MM.1S (cell line): ENCODE measurements around the gene PDE4B.
"Not testable (repeated sequence)": the region's sequence is repeated elsewhere in the genome, so short reads cannot be mapped to it uniquely, and the experiment has no call there.

Experiments used
- DNase-seq: peaks from one replicate; pipeline ENCODE4 v3.0.0-alpha.2; 2015
- H2AFZ ChIP-seq: fragments of 300-600 bp; sonication (generic); 2 replicates; pipeline ENCODE4 v1.6.0; 2016; ENCODE audit warnings: antibody characterized with exemption, low read length
- H3F3A ChIP-seq: fragments of 300-600 bp; sonication (generic); 2 replicates; pipeline ENCODE4 v1.6.1; 2016; ENCODE audit warnings: mild to moderate bottlenecking, antibody characterized with exemption, low read length, moderate library complexity, mixed read lengths; ENCODE audit not compliant: insufficient read depth
- H3K27ac ChIP-seq: fragments of 300-600 bp; sonication (generic); 2 replicates; pipeline ENCODE4 v1.5.1; 2016; ENCODE audit warnings: mild to moderate bottlenecking, low read length
- H3K27me3 ChIP-seq: fragments of 300-600 bp; sonication (generic); replicated peaks from 2 replicates; pipeline ENCODE4 v1.6.0; 2016; ENCODE audit warnings: low read length; ENCODE audit not compliant: insufficient read depth
- H3K36me3 ChIP-seq: fragments of 300-600 bp; sonication (generic); replicated peaks from 2 replicates; pipeline ENCODE4 v1.6.1; 2016; ENCODE audit warnings: mild to moderate bottlenecking, low read length, mixed read lengths; ENCODE audit not compliant: insufficient read depth
- H3K4me1 ChIP-seq: fragments of 300-600 bp; sonication (generic); 2 replicates; pipeline ENCODE4 v1.6.1; 2016; ENCODE audit warnings: low read length, mixed read lengths
- H3K4me2 ChIP-seq: fragments of 300-600 bp; sonication (generic); 2 replicates; pipeline ENCODE4 v1.6.0; 2016; ENCODE audit warnings: low read depth, low read length
- H3K4me3 ChIP-seq: fragments of 300-600 bp; sonication (generic); 2 replicates; pipeline ENCODE4 v1.5.1; 2016; ENCODE audit warnings: low read length, mixed read lengths
- H3K79me2 ChIP-seq: fragments of 300-600 bp; sonication (generic); 2 replicates; pipeline ENCODE4 v1.6.1; 2016; ENCODE audit warnings: mixed run types, low read length, mixed read lengths
- H3K9ac ChIP-seq: fragments of 300-600 bp; sonication (generic); 2 replicates; pipeline ENCODE4 v1.6.1; 2016; ENCODE audit warnings: low read length, mixed read lengths
- H3K9me2 ChIP-seq: fragments of 300-600 bp; sonication (generic); replicated peaks from 2 replicates; pipeline ENCODE4 v1.6.1; 2016; ENCODE audit warnings: mild to moderate bottlenecking, low read length, mixed read lengths; ENCODE audit not compliant: insufficient read depth
- H3K9me3 ChIP-seq: fragments of 300-600 bp; sonication (generic); replicated peaks from 2 replicates; pipeline ENCODE4 v1.6.1; 2016; ENCODE audit warnings: mild to moderate bottlenecking, low read length, mixed read lengths; ENCODE audit not compliant: insufficient read depth
- H4K20me1 ChIP-seq: fragments of 300-600 bp; sonication (generic); 2 replicates; pipeline ENCODE4 v1.6.1; 2016; ENCODE audit warnings: mild to moderate bottlenecking, low read length, moderate library complexity, mixed read lengths; ENCODE audit not compliant: insufficient read depth
- CTCF ChIP-seq: fragments of 300-600 bp; sonication (generic); IDR thresholded peaks from 2 replicates; pipeline ENCODE4 v1.5.1; 2016; ENCODE audit warnings: antibody characterized with exemption, low read length, mixed read lengths
- EZH2 ChIP-seq: fragments of 300-600 bp; sonication (generic); optimal IDR thresholded peaks from 2 replicates; pipeline ENCODE3; 2017; ENCODE audit warnings: low read depth, mild to moderate bottlenecking, antibody characterized with exemption, low read length, mixed read lengths
- EZH2phosphoT487 ChIP-seq: fragments of 300-600 bp; sonication (generic); IDR thresholded peaks from 2 replicates; pipeline ENCODE4 v1.6.1; 2018; ENCODE audit warnings: antibody characterized with exemption, low read length

The PDE4B gene

GRCh38 chr1:66416295-66416694 lies 623.6 kb downstream of the PDE4B start:
- H3K9me3 ChIP-seq: no peaks in the 10 kb centered on the region
- no peak overlapping the region for H3K4me2 ChIP-seq
- no peaks in the 10 kb centered on the region for H4K20me1 ChIP-seq
- no peaks in the 10 kb centered on the region for H3K9me2 ChIP-seq
- H3K9ac ChIP-seq: no peak overlapping the region
- no peaks in the 10 kb centered on the region for H3F3A ChIP-seq
- H3K79me2 ChIP-seq: no peaks in the 10 kb centered on the region
- H3K4me3 ChIP-seq: no peak overlapping the region
- no peak for TF ChIP-seq EZH2phosphoT487
- TF ChIP-seq CTCF: no peak
- TF ChIP-seq EZH2: no peak
- DNase-seq: no peak
- no peaks in the 10 kb centered on the region for H3K27me3 ChIP-seq
- no peaks in the 10 kb centered on the region for H3K36me3 ChIP-seq
- H3K27ac ChIP-seq: no peak overlapping the region
- H2AFZ ChIP-seq: no peak overlapping the region
- peaks cover 18% of the 10 kb centered on the region for H3K4me1 ChIP-seq

DNA sequence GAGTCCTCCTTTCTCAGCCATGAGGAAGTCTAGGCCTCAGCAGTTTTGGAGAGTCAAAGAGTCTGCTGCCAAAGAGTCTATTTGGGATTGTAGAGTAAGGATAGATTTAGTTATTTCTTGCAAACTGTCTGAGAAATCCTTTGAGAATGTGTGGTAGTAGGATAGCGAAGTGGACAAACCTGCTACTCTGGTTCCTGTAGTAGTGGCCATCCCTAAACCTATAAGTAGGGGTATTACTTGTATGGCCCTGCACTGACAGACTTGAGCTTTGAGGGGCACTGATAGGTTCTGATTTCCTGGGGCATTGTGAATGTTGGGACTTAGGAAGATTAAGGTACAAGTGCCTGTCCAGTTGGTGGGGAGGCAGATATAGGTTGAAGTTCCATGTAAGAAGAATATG lies 625.3 kb downstream of the PDE4B start:
- no peaks in the 10 kb centered on the region for H3K9me2 ChIP-seq
- TF ChIP-seq EZH2phosphoT487 (no peak), CTCF (no peak), EZH2 (no peak)
- no peaks in the 10 kb centered on the region for H4K20me1 ChIP-seq
- H3K4me2 ChIP-seq: no peak overlapping the region
- no peaks in the 10 kb centered on the region for H3K9me3 ChIP-seq
- H3K4me1 ChIP-seq: peaks cover 9% of the 10 kb centered on the region
- H3K79me2 ChIP-seq: no peaks in the 10 kb centered on the region
- H2AFZ ChIP-seq: no peak overlapping the region
- H3K9ac ChIP-seq: no peak overlapping the region
- no peaks in the 10 kb centered on the region for H3K36me3 ChIP-seq
- H3K27me3 ChIP-seq: no peaks in the 10 kb centered on the region
- no peak overlapping the region for H3K4me3 ChIP-seq
- H3F3A ChIP-seq: no peaks in the 10 kb centered on the region
- DNase-seq: no peak
- no peak overlapping the region for H3K27ac ChIP-seq

DNA sequence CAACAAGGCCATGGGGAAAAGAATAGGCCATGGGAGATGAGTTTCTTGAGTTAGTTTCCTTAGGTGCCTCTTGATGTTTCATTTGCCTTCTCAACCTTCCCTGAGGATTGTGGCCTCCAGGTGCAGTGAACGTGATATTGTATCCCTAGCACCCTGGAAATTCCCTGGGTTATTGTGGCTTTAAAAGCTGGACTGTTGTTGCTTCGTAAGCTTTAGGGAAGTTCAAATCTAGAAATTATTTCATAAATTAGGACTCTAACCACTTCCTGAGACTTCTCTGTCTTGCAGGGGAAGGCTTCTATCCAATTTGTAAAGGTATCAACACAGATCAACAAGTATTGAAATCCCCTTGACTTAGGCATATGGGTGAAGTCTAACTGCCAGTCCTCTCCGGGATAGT lies 627.5 kb downstream of the PDE4B start:
- H3K9me3 ChIP-seq, H3K4me2 ChIP-seq, H3K4me1 ChIP-seq, H3K4me3 ChIP-seq, H3K79me2 ChIP-seq, H3K9me2 ChIP-seq, DNase-seq, H3K36me3 ChIP-seq, H3K9ac ChIP-seq, H3F3A ChIP-seq, H3K27me3 ChIP-seq, H3K27ac ChIP-seq, H2AFZ ChIP-seq, H4K20me1 ChIP-seq: not testable (repeated sequence)

DNA sequence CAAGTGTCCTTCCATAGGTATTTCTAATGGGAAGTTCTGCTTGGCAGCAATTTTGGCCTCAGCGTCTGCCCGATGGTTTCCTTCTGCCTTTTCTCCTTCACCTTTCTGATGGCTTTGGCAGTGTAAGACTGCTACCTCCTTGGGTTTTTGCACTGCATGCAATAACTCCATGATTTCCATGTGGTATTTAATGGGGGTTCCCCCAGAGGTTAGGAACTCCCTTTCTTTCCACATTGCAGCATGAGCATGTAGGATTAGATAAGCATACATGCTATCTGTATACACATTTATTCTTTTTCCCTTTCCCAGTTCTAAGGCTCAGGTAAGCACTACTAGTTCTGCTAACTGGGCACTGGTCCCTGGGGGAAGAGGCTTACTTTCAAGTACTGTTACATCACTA lies 628.2 kb downstream of the PDE4B start:
- not testable (repeated sequence) for H3K4me3 ChIP-seq, H3K9ac ChIP-seq, H3K27me3 ChIP-seq, H3K79me2 ChIP-seq, H3K4me2 ChIP-seq, H4K20me1 ChIP-seq, H3K9me3 ChIP-seq, H3K27ac ChIP-seq, H3K9me2 ChIP-seq, H3K4me1 ChIP-seq, H2AFZ ChIP-seq, H3F3A ChIP-seq, DNase-seq, H3K36me3 ChIP-seq
